H9 (cell line): ENCODE data around the gene PRAC2. TPM values are rescaled to one million over a fixed set of nuclear protein-coding genes. Genes with fewer than 3 reads are reported as not detected.

ENCODE experiments used
- DNase-seq: peaks from one replicate; pipeline ENCODE4 v3.0.0-alpha.2; 2017
- H2AFZ ChIP-seq: one replicate; pipeline ENCODE4 v1.6.1; 2013; ENCODE audit warnings: mild to moderate bottlenecking, low read length, control low read depth, moderate library complexity
- H2AK5ac ChIP-seq: 2 replicates; pipeline ENCODE4 v1.6.1; 2013; ENCODE audit warnings: low read length, control low read depth, mixed read lengths; ENCODE audit not compliant: insufficient read length
- H2BK120ac ChIP-seq: one replicate; pipeline ENCODE4 v1.6.1; 2013; ENCODE audit warnings: low read depth, mild to moderate bottlenecking, low read length, control low read depth, inconsistent platforms; ENCODE audit not compliant: poor library complexity, severe bottlenecking
- H2BK12ac ChIP-seq: 2 replicates; pipeline ENCODE4 v1.6.1; 2013; ENCODE audit warnings: low read length, control low read depth, mixed read lengths, low read depth; ENCODE audit not compliant: insufficient read length
- H2BK15ac ChIP-seq: 2 replicates; pipeline ENCODE4 v1.6.1; 2013; ENCODE audit warnings: low read depth, low read length, control low read depth
- H2BK20ac ChIP-seq: one replicate; pipeline ENCODE4 v1.6.1; 2013; ENCODE audit warnings: low read depth, mild to moderate bottlenecking, low read length, control low read depth, inconsistent platforms; ENCODE audit not compliant: poor library complexity, severe bottlenecking
- H2BK5ac ChIP-seq: 2 replicates; pipeline ENCODE4 v1.6.1; 2013; ENCODE audit warnings: low read length, control low read depth, mixed read lengths; ENCODE audit not compliant: insufficient read length
- H3K14ac ChIP-seq: 2 replicates; pipeline ENCODE4 v1.6.1; 2013; ENCODE audit warnings: low read length, control low read depth; ENCODE audit not compliant: insufficient read depth
- H3K18ac ChIP-seq: 2 replicates; pipeline ENCODE4 v1.6.1; 2013; ENCODE audit warnings: low read depth, mild to moderate bottlenecking, mixed read lengths, low read length, control low read depth; ENCODE audit not compliant: insufficient read length
- H3K23ac ChIP-seq: 2 replicates; pipeline ENCODE4 v1.6.1; 2013; ENCODE audit warnings: low read length, control low read depth, mixed read lengths, low read depth; ENCODE audit not compliant: insufficient read length
- H3K23me2 ChIP-seq: 2 replicates; pipeline ENCODE4 v1.6.1; 2013; ENCODE audit warnings: low read depth, mild to moderate bottlenecking, mixed read lengths, low read length, control low read depth; ENCODE audit not compliant: insufficient read length, poor library complexity, severe bottlenecking
- H3K27ac ChIP-seq: 2 replicates; pipeline ENCODE4 v1.5.1; 2013; ENCODE audit warnings: low read length, control low read depth, mixed read lengths, low read depth; ENCODE audit not compliant: insufficient read length
- H3K27me3 ChIP-seq: 2 replicates; pipeline ENCODE4 v1.6.1; 2013; ENCODE audit warnings: low read length, control low read depth, inconsistent platforms; ENCODE audit not compliant: insufficient read depth
- H3K4ac ChIP-seq: 2 replicates; pipeline ENCODE4 v1.6.1; 2013; ENCODE audit warnings: low read depth, mild to moderate bottlenecking, control low read depth, inconsistent platforms, low read length, moderate library complexity
- H3K4me1 ChIP-seq: 2 replicates; pipeline ENCODE4 v1.6.1; 2013; ENCODE audit warnings: low read length, control low read depth, inconsistent platforms; ENCODE audit not compliant: insufficient read depth
- H3K4me2 ChIP-seq: 2 replicates; pipeline ENCODE4 v1.6.1; 2013; ENCODE audit warnings: low read length, control low read depth, mixed read lengths; ENCODE audit not compliant: insufficient read length, insufficient read depth
- H3K56ac ChIP-seq: 2 replicates; pipeline ENCODE4 v1.6.1; 2013; ENCODE audit warnings: low read depth, mild to moderate bottlenecking, mixed read lengths, low read length, control low read depth; ENCODE audit not compliant: insufficient read length
- H3K79me1 ChIP-seq: 2 replicates; pipeline ENCODE4 v1.6.1; 2013; ENCODE audit warnings: low read depth, mild to moderate bottlenecking, moderate library complexity, low read length, control low read depth, inconsistent platforms; ENCODE audit not compliant: insufficient read depth, poor library complexity, severe bottlenecking
- H3K79me2 ChIP-seq: 2 replicates; pipeline ENCODE4 v1.6.1; 2013; ENCODE audit warnings: low read length, control low read depth, inconsistent platforms; ENCODE audit not compliant: insufficient read depth
- H3K9ac ChIP-seq: 2 replicates; pipeline ENCODE4 v1.6.1; 2013; ENCODE audit warnings: low read length, control low read depth, mixed read lengths; ENCODE audit not compliant: insufficient read length; ENCODE audit errors: extremely low read depth
- H3K9me3 ChIP-seq: one replicate; pipeline ENCODE4 v1.6.1; 2013; ENCODE audit warnings: low read depth, low read length, inconsistent platforms; ENCODE audit not compliant: control insufficient read depth
- H3T11ph ChIP-seq: one replicate; pipeline ENCODE4 v1.6.1; 2013; ENCODE audit warnings: mild to moderate bottlenecking, low read length, control low read depth, inconsistent platforms
- H4K20me1 ChIP-seq: one replicate; pipeline ENCODE4 v1.6.1; 2013; ENCODE audit not compliant: control insufficient read depth, insufficient read length, insufficient read depth
- H4K5ac ChIP-seq: 2 replicates; pipeline ENCODE4 v1.6.1; 2013; ENCODE audit warnings: low read depth, mild to moderate bottlenecking, mixed read lengths, low read length, control low read depth; ENCODE audit not compliant: insufficient read length
- H4K8ac ChIP-seq: replicated peaks from 2 replicates; pipeline ENCODE4 v1.6.1; 2013; ENCODE audit warnings: low read length, control low read depth, mixed read lengths, low read depth; ENCODE audit not compliant: insufficient read length
- H4K91ac ChIP-seq: 2 replicates; pipeline ENCODE4 v1.6.1; 2013; ENCODE audit warnings: low read depth, mild to moderate bottlenecking, moderate library complexity, mixed read lengths, low read length, control low read depth; ENCODE audit not compliant: insufficient read length
- H3K27ac Mint-ChIP-seq, 3 experiments: 2 replicates in 2 of 3; 3 replicates in 1 of 3; pipeline ENCODE4 v1.8.0; 2020 to 2021; ENCODE audit warnings: mixed read lengths in 3 of 3, mild to moderate bottlenecking in 1 of 3, moderate library complexity in 1 of 3
- H3K27me3 Mint-ChIP-seq: 2 replicates; pipeline ENCODE4 v1.8.0; 2021; ENCODE audit warnings: low read depth, mild to moderate bottlenecking, moderate library complexity, mixed read lengths
- H3K36me3 Mint-ChIP-seq, 3 experiments: 2 replicates in 2 of 3; 3 replicates in 1 of 3; pipeline ENCODE4 v1.8.0; 2020 to 2021; ENCODE audit warnings: low read depth in 3 of 3, mixed read lengths in 3 of 3; ENCODE audit not compliant: insufficient read depth in 1 of 3
- H3K4me1 Mint-ChIP-seq, 2 experiments: 2 replicates each; pipeline ENCODE4 v1.8.0; 2020; ENCODE audit warnings: mixed read lengths in 2 of 2
- H3K4me3 Mint-ChIP-seq, 2 experiments: 2 replicates in 1 of 2; 3 replicates in 1 of 2; pipeline ENCODE4 v1.8.0; 2020 to 2021; ENCODE audit warnings: mild to moderate bottlenecking in 2 of 2, mixed read lengths in 2 of 2, moderate library complexity in 1 of 2
- H3K9me3 Mint-ChIP-seq, 2 experiments: 2 replicates in 1 of 2; 3 replicates in 1 of 2; pipeline ENCODE4 v1.8.0; 2020; ENCODE audit warnings: mild to moderate bottlenecking in 2 of 2, mixed read lengths in 2 of 2, moderate library complexity in 1 of 2
- WGBS: extraction: QIAGEN DNeasy Blood & Tissue Kit; methylation state at CpG from one replicate; pipeline ENCODE4 v1.1.7; 2013; ENCODE audit warnings: missing lambda C conversion rate, low lambda C conversion rate, mixed read lengths; ENCODE audit not compliant: insufficient read length; ENCODE audit errors: extremely low coverage; 5-methylcytosine and 5-hydroxymethylcytosine counted together
- total RNA-seq: library from RNA; stranded (reverse); gene quantifications from 2 replicates; pipeline ENCODE4 v1.2.1, GENCODE V29; 2021
- TF ChIP-seq, protein P1 (sequence below): fragments of 200-600 bp; sonication (generic); conservative IDR thresholded peaks from 3 replicates; pipeline ENCODE4 v1.8.0; 2021; ENCODE audit warnings: antibody characterized with exemption, mild to moderate bottlenecking

The PRAC2 gene
- total RNA-seq, 1 experiment from 2014 or later, result not detected

GRCh38 chr17:48726114-48726915 is 3.3 kb downstream of the PRAC2 start:
- Histone ChIP-seq H3K4me2 (no peak overlapping the region), H3K27ac (no peak overlapping the region), H4K91ac (no peak overlapping the region), H3K79me1 (no peaks in the 10 kb centered on the region), H3T11ph (no peak overlapping the region), H3K27me3 (peaks cover 99% of the 10 kb centered on the region), H4K5ac (no peak overlapping the region), H3K23ac (no peak overlapping the region), H3K14ac (no peak overlapping the region), H3K23me2 (peaks cover 8% of the 10 kb centered on the region), H2BK5ac (no peak overlapping the region), H3K9ac (no peak overlapping the region), H2BK20ac (no peak overlapping the region), H4K20me1 (peaks cover 4% of the 10 kb centered on the region), H3K79me2 (no peaks in the 10 kb centered on the region), H4K8ac (no peak overlapping the region), H3K9me3 (no peaks in the 10 kb centered on the region), H2BK12ac (no peak overlapping the region), H3K18ac (no peak overlapping the region), H3K4ac (no peak overlapping the region), H2AFZ (no peak overlapping the region), H2BK120ac (no peak overlapping the region), H3K4me1 (no peaks in the 10 kb centered on the region; the same call in 1 of the 2 replicates), H2BK15ac (no peak overlapping the region), H2AK5ac (no peak overlapping the region), H3K56ac (no peak overlapping the region)
- H3K27ac Mint-ChIP-seq, result no peak overlapping the region
- no peak overlapping the region for H3K4me3 Mint-ChIP-seq
- peaks cover 4 to 11% of the 10 kb centered on the region in 2 experiments; a peak in 3 of 5 replicates for H3K9me3 Mint-ChIP-seq
- TF ChIP-seq, protein P1, sequence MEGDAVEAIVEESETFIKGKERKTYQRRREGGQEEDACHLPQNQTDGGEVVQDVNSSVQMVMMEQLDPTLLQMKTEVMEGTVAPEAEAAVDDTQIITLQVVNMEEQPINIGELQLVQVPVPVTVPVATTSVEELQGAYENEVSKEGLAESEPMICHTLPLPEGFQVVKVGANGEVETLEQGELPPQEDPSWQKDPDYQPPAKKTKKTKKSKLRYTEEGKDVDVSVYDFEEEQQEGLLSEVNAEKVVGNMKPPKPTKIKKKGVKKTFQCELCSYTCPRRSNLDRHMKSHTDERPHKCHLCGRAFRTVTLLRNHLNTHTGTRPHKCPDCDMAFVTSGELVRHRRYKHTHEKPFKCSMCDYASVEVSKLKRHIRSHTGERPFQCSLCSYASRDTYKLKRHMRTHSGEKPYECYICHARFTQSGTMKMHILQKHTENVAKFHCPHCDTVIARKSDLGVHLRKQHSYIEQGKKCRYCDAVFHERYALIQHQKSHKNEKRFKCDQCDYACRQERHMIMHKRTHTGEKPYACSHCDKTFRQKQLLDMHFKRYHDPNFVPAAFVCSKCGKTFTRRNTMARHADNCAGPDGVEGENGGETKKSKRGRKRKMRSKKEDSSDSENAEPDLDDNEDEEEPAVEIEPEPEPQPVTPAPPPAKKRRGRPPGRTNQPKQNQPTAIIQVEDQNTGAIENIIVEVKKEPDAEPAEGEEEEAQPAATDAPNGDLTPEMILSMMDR, result no peak
- H3K4me1 Mint-ChIP-seq, result peaks cover 15 to 29% of the 10 kb centered on the region in 2 experiments
- no CpG with 5 or more reads among the region's 20 CpGs for WGBS
- peaks cover 0 to 2% (median 0%) of the 10 kb centered on the region in 3 experiments; a peak in 1 of 7 replicates for H3K36me3 Mint-ChIP-seq
- peaks cover 100% of the 10 kb centered on the region for H3K27me3 Mint-ChIP-seq
- DNase-seq, result no peak
